OCI-LY7 (cell line): ENCODE data around the gene DCAF11.

Experiments
- EZH2phosphoT487 ChIP-seq: fragments of 200-600 bp; sonication (generic); IDR thresholded peaks from 2 replicates; pipeline ENCODE4 v1.6.1; 2018; ENCODE audit warnings: low read depth, borderline replicate concordance, mild to moderate bottlenecking, mixed run types, antibody characterized with exemption, low read length, moderate library complexity, mixed read lengths
- TF ChIP-seq, protein P1 (sequence below): fragments of 200-600 bp; sonication (generic); conservative IDR thresholded peaks from 2 replicates; pipeline ENCODE4 v1.5.1; 2014; ENCODE audit warnings: mild to moderate bottlenecking, antibody characterized with exemption, low read length, moderate library complexity, mixed read lengths

- no peak for TF ChIP-seq EZH2phosphoT487
- TF ChIP-seq, protein P1, sequence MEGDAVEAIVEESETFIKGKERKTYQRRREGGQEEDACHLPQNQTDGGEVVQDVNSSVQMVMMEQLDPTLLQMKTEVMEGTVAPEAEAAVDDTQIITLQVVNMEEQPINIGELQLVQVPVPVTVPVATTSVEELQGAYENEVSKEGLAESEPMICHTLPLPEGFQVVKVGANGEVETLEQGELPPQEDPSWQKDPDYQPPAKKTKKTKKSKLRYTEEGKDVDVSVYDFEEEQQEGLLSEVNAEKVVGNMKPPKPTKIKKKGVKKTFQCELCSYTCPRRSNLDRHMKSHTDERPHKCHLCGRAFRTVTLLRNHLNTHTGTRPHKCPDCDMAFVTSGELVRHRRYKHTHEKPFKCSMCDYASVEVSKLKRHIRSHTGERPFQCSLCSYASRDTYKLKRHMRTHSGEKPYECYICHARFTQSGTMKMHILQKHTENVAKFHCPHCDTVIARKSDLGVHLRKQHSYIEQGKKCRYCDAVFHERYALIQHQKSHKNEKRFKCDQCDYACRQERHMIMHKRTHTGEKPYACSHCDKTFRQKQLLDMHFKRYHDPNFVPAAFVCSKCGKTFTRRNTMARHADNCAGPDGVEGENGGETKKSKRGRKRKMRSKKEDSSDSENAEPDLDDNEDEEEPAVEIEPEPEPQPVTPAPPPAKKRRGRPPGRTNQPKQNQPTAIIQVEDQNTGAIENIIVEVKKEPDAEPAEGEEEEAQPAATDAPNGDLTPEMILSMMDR, result no peak
Measured at GRCh38 chr14:24076302-24076601, 38.3 kb upstream of the DCAF11 start.
